Bronchial epithelial cell (primary cell): ENCODE data around the gene GAS7. TPM values are rescaled to one million over a fixed set of nuclear protein-coding genes. Genes with fewer than 3 reads are reported as not detected.
A peak's percentile ranks its signal among the peaks of the same experiment; 100 is the strongest.

Experiments used
- DNase-seq: peaks from one replicate; pipeline ENCODE4 v3.0.0-alpha.2; 2010; ENCODE audit warnings: low read depth
- FAIRE-seq: peaks from 2 replicates; lab custom pipeline; 2011; peaks lifted over from hg19 to GRCh38; lab: Jason Lieb, UNC
- H3K27me3 ChIP-seq: 2 replicates; pipeline ENCODE4 v1.5.1; 2011; ENCODE audit warnings: low read length; ENCODE audit not compliant: control insufficient read depth, insufficient read depth
- H3K36me3 ChIP-seq: 2 replicates; pipeline ENCODE4 v1.5.1; 2011; ENCODE audit warnings: low read length; ENCODE audit not compliant: control insufficient read depth, insufficient read depth
- H3K4me3 ChIP-seq: 2 replicates; pipeline ENCODE4 v1.5.1; 2011; ENCODE audit warnings: mild to moderate bottlenecking, low read depth, low read length, control low read depth
- total RNA-seq: library from RNA; depleted of rRNA; stranded (reverse); fragments of >200 nt; gene quantifications from 2 replicates; pipeline ENCODE4 v1.2.1, GENCODE V29; 2014
- TF ChIP-seq, protein P1 (sequence below): IDR thresholded peaks from 2 replicates; pipeline ENCODE4 v1.5.1; 2011; ENCODE audit warnings: mild to moderate bottlenecking, moderate library complexity, low read length, control low read depth, inconsistent platforms; ENCODE audit not compliant: insufficient read depth, severe bottlenecking

Gene GAS7
- total RNA-seq, 1 donor from 2014 or later = 1.1 TPM

GRCh38 chr17:9883451-9883850 lies 315.0 kb downstream of the GAS7 start:
- TF ChIP-seq, protein P1, sequence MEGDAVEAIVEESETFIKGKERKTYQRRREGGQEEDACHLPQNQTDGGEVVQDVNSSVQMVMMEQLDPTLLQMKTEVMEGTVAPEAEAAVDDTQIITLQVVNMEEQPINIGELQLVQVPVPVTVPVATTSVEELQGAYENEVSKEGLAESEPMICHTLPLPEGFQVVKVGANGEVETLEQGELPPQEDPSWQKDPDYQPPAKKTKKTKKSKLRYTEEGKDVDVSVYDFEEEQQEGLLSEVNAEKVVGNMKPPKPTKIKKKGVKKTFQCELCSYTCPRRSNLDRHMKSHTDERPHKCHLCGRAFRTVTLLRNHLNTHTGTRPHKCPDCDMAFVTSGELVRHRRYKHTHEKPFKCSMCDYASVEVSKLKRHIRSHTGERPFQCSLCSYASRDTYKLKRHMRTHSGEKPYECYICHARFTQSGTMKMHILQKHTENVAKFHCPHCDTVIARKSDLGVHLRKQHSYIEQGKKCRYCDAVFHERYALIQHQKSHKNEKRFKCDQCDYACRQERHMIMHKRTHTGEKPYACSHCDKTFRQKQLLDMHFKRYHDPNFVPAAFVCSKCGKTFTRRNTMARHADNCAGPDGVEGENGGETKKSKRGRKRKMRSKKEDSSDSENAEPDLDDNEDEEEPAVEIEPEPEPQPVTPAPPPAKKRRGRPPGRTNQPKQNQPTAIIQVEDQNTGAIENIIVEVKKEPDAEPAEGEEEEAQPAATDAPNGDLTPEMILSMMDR = no peak
- Histone ChIP-seq H3K36me3 (no peaks in the 10 kb centered on the region), H3K4me3 (no peak overlapping the region), H3K27me3 (no peaks in the 10 kb centered on the region)
- FAIRE-seq (no peak), DNase-seq (no peak)

DNA sequence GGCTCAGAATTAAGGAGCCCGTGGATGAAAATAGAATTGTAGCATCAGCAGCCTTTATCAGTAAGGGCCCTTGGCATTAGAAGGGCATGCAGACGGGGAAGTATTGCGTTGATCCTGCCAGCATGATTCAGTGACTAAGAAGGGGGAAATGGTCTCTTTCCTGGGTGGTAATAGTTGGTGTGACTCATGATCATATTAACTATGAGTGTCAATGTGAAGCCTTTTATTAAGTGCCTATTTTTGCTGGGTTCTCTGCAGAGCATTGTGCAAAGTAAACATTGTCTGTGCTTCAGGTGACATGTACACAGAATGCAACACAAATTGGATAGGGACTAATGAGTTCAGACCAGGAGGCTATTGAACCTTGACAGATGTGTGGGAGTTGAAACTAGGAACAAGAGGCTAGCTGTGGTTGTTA lies 317.8 kb downstream of the GAS7 start:
- TF ChIP-seq, protein P1 = no peak
- FAIRE-seq (no peak), DNase-seq (peak; percentile 86)
- no peaks in the 10 kb centered on the region for H3K27me3 ChIP-seq
- no peaks in the 10 kb centered on the region for H3K36me3 ChIP-seq
- H3K4me3 ChIP-seq = no peak overlapping the region

GRCh38 chr17:9878786-9879525 lies 319.4 kb downstream of the GAS7 start:
- no peaks in the 10 kb centered on the region for H3K27me3 ChIP-seq
- FAIRE-seq (no peak), DNase-seq (no peak)
- TF ChIP-seq, protein P1 = no peak
- H3K4me3 ChIP-seq = no peak overlapping the region
- no peaks in the 10 kb centered on the region for H3K36me3 ChIP-seq

GRCh38 chr17:9878356-9878755 lies 320.1 kb downstream of the GAS7 start:
- DNase-seq (no peak), FAIRE-seq (no peak)
- no peaks in the 10 kb centered on the region for H3K27me3 ChIP-seq

GRCh38 chr17:9875441-9875840 lies 323.0 kb downstream of the GAS7 start:
- Histone ChIP-seq H3K27me3 (no peaks in the 10 kb centered on the region), H3K36me3 (no peaks in the 10 kb centered on the region), H3K4me3 (no peak overlapping the region)
- FAIRE-seq (no peak), DNase-seq (no peak)
- TF ChIP-seq, protein P1 = no peak

More at GRCh38 chr17:9878356-9878755, 320.1 kb downstream of the GAS7 start:
- Histone ChIP-seq H3K36me3 (no peaks in the 10 kb centered on the region), H3K4me3 (no peak overlapping the region)
- TF ChIP-seq, protein P1 = no peak
